ENCODE results near the gene FAIM2.

GRCh38 chr12:49874142-49874897 is 29.4 kb downstream of the FAIM2 start:
- TF ChIP-seq POLR2AphosphoS5 (IDR thresholded peaks at IDR 0.05; ENCODE audit: low read depth), result no peak
- TF ChIP-seq REST (IDR thresholded peaks at IDR 0.05; ENCODE audit: insufficient replicate concordance, low read depth), result no peak
- TF ChIP-seq CTCF (IDR thresholded peaks at IDR 0.05; ENCODE audit: insufficient read depth, low read length), result no peak
